Vagina (tissue), 2 donors: ENCODE measurements around the gene CRISPLD2.

Experiments
- POLR2A ChIP-seq, 2 donors: fragments of 450-650 bp; IDR thresholded peaks; one replicate each; pipeline ENCODE4 v1.6.1; 2017; ENCODE audit warnings: antibody characterized with exemption in 2 of 2, mild to moderate bottlenecking in 2 of 2, moderate library complexity in 2 of 2
- TF ChIP-seq, protein P1 (sequence below), 3 experiments: fragments of 450-650 bp in 2 of 3; fragments of 200-600 bp in 1 of 3; sonication (generic) in 1 of 3; IDR thresholded peaks; one replicate each; pipeline ENCODE4 v1.5.1; 2017 to 2019; ENCODE audit warnings: antibody characterized with exemption in 3 of 3, mild to moderate bottlenecking in 2 of 3, moderate library complexity in 2 of 3

DNA sequence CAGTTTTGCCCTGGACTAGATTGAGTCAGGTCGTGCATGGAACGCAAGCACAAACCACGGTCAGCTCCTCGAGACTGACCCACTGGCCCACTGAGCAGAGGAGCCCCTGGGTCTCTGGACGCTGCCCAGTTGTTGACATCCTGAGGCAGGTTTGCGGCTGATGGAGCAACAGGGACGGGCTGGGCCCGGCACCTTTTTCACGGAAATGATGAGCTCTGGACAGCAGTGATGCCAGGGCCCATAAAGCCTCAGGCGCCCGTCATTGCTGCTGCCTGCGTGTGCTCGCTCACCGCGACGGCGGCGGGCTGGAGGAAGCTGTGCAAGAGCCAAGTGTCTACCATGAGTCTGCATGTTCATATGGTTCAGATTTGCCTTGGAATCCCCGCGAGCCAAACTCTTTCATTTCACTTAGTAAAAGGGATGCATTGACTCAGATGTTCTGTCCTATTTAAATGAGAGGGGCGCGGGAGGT, 30.8 kb upstream of the CRISPLD2 start:
- TF ChIP-seq, protein P1, sequence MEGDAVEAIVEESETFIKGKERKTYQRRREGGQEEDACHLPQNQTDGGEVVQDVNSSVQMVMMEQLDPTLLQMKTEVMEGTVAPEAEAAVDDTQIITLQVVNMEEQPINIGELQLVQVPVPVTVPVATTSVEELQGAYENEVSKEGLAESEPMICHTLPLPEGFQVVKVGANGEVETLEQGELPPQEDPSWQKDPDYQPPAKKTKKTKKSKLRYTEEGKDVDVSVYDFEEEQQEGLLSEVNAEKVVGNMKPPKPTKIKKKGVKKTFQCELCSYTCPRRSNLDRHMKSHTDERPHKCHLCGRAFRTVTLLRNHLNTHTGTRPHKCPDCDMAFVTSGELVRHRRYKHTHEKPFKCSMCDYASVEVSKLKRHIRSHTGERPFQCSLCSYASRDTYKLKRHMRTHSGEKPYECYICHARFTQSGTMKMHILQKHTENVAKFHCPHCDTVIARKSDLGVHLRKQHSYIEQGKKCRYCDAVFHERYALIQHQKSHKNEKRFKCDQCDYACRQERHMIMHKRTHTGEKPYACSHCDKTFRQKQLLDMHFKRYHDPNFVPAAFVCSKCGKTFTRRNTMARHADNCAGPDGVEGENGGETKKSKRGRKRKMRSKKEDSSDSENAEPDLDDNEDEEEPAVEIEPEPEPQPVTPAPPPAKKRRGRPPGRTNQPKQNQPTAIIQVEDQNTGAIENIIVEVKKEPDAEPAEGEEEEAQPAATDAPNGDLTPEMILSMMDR (IDR thresholded peaks at IDR 0.05) = no peak
- TF ChIP-seq POLR2A (IDR thresholded peaks at IDR 0.05) = no peak
